Glomerular endothelial cell (primary cell): ENCODE results near the gene USP16. TPM values are rescaled to one million over a fixed set of nuclear protein-coding genes. Genes with fewer than 3 reads are reported as not detected.
"Not testable (repeated sequence)": the region's sequence is repeated elsewhere in the genome, so short reads cannot be mapped to it uniquely, and the experiment has no call there.

Experiments
- DNase-seq: peaks from one replicate; pipeline ENCODE4 v3.0.0-alpha.2; 2011; ENCODE audit warnings: low read depth, low spot score; ENCODE audit errors: extremely low read depth
- total RNA-seq: library from RNA; depleted of rRNA; stranded (reverse); fragments of >200 nt; gene quantifications from 2 replicates; pipeline ENCODE4 v1.2.3, GENCODE V29; 2015

The USP16 gene
- total RNA-seq: 15.2 and 17.9 TPM in 2 replicates

DNA sequence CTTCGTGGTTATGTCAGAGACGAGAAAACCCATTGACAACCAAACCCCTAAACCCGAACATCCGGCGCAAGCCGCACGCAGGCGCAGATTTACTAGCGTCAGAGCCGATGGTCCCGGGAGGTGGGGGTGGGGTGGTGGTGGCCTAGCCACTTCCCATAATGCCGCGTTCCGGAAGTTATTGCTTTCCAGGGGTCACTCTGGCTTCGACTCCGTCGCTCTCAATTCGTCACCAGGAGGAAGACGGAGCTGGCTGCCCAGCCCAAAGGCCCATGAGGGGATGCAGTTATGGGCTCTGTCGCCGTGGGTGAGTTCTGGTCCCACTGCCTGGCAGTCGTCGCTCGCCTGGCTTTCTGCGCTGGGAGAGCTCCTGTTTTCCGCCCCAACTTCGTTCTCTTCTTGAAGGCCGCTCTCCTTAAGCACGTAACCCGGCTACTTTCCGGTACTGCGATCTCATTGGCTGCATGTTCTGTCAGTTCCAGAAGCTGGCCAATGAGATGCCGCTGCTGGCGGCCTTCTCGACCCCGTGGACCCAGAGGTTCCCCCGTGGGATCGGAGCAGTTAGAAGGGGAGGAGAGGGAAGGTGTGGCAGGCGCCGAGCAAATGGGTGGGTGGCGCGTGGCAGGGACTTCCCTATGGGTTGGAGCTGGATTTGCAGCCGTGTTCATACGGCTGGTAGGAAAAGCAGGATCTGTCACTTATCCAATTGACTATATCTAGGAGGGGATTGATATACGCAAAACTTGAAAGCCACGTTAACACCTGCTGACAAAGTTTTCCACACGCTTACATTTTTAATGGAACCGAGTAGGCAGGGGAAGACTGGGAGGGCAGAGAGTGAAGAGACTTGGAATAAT lies at the start of gene USP16:
Gene USP16, plus strand, starts transcription at position 195 of the 854 bp plus-strand sequence. CDS start 3,246 bp downstream, outside the sequence.
- DNase-seq: peak; percentile 98

GRCh38 chr21:28975397-28975796 lies 49.1 kb upstream of the USP16 start:
- no peak for DNase-seq

DNA sequence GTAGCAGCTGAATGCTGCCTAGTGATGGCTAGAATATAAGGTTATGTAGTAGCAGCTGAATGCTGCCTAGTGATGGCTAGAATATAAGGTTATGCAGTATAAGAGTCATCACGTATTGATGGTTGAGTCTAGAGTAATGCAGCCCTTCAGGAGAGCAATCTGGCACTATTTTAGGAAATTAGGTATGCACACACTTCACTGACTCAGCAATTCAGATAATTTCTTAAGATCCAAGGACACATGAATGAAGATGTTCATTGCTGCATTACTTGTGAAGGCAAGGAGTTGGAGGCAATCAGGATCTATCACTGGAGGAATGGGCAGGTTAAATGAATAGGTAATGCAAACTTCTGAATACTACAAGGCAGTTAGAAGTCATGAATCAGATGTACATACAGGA lies 45.4 kb upstream of the USP16 start:
- no peak for DNase-seq

- DNase-seq: no peak
Measured at GRCh38 chr21:28982637-28983036, 41.8 kb upstream of the USP16 start.

DNA sequence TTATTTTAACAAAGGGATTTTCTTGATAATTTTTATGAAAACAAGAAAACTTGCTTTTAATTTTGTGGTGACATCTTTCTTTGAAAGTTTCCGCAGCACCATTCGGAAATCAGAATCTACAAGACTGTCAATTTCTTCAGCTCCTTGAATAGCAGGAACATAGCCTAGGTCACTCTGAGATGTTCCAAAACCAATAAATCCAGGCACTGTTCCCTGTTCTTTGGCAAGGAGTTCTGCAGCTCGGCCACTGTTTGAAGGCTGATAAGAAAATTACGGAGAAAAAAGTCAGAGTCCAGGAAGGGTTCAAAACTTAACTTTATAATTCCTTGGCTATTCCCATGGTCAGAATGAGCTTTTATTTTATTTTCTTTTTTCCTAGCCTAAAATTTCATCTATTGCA lies 37.8 kb upstream of the USP16 start:
- no peak for DNase-seq

GRCh38 chr21:28988146-28988545 lies 36.3 kb upstream of the USP16 start:
- DNase-seq: not testable (repeated sequence)

- no peak for DNase-seq
Measured at GRCh38 chr21:28991861-28992525, 32.5 kb upstream of the USP16 start.

DNA sequence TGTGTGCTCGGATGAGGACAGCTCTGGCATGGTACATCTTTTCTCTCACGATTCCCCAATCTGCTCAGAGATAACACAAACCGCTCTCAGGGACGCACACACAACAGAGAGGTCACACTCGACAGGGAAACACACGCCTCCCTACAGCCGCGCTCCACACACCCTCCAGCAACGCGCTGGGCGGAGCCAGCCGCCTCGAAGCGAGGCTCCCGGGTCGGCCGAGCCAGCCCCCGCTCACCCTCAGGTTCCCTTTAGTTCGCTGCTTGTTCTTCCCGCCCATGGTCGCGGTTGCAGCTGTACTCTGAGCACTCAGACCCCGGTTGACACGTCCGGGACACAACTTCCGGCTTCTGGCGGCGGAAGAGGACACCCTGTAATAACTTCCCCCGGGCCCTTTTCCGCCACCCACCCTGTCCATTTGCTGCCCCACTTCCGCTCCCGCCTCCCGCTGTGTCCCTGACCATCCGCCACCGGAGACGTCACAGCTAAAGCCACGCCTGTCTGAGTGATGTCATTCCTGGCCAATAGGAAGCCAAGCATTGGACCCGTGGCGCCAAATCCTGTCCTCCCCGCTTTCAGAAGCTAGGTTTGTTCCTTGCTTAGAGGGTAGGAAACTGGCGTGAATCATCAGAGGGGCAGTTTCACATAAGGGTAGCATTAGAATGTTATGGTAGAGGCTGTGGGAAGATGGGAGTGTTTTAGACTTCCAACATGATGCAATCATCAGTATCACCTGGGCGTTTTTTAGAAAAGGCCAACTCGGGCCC lies 31.8 kb upstream of the USP16 start, which contains the start of gene LTN1:
Gene LTN1, minus strand, starts transcription at position 352 of the 767 bp plus-strand sequence. Its CDS starts 72 bp downstream, at position 280.
- peak; percentile 94 for DNase-seq

DNA sequence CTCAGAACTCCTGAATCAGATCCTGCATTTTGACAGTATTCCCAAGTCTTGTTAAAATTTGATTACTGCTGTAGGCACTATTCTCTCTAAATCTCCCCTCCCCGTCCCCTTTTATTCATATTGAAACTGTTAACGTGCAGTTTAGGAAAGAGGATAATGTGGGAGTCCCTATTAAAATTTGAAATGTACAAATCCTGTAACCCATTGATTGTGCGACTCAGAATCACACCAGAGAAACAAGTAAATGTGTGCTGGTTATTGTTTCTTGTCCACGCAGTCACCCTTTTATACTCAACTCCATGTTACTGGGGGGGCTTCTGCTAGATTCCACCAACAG lies 31.2 kb upstream of the USP16 start:
- DNase-seq: no peak

DNA sequence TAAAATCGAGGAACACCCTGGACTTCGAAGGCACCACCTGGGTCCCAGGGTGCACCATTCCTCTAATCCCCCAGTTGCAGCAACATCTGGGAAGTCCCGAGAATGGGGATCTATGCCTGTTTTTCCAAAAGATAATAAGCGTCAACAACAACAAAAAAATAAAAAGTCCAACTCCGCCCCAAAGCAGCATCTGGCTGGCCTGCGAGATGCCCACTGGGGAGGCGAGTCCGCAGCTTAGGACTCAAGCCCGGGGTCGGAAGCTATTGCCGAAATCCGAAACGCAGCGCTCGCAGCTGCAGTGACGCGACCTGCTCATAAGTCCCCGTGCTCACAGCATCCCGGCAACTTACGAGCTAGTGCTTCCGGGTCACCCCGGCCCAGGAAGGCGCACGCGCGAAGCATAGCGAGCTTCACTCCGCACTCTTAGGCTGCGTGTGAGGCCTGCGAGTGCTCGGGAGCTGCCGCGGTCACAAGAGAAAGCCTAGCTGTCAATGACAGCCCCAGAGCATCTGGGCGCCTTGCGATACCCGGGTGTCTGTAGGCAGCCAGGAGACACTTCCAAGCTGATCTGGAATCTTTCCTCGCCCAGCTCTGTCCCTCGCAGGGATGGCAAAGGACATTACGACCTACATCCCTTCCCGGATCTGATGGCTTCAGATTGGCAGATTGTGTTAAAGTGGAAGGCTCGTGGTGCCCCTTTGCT lies 21.9 kb upstream of the USP16 start:
- no peak for DNase-seq

- DNase-seq: no peak
Measured at GRCh38 chr21:29005696-29006095, 18.8 kb upstream of the USP16 start.

DNA sequence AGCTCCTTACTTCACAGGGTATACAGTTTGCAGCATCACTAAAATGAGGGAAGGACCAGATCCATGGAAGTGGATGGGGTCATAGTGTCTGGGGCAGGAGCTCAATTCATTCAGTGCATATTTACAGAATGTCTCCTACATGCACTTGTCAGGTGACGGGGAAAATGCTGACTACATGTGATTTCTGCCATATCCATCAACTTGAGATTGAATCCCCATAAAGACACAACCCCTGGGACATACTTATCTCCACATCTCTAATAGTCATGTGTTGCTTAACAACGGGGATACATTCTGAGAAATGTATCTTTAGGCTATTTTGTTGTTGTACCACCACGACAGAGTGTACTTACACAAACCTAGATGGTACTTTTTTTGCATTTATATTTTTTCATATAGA lies 17.3 kb upstream of the USP16 start:
- DNase-seq: no peak

DNA sequence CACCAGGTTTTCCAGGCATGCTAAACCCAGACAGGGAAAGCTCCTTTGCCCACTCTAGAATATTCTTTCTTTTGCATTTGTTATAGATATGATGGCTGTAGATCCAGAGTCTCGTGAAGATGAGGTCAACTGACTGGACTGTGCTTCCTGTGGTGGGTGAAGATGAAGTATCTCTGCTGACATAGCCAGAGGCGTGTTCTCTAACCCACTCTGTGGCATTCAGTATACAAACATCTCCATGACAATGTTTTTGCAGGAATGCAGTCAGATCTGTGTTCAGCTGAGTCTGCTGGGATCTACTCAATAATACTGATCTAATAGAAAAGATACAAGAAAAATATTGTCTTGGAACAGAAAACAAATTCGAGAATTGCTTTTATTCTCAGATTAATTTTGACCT lies 16.7 kb upstream of the USP16 start:
- DNase-seq: no peak

DNA sequence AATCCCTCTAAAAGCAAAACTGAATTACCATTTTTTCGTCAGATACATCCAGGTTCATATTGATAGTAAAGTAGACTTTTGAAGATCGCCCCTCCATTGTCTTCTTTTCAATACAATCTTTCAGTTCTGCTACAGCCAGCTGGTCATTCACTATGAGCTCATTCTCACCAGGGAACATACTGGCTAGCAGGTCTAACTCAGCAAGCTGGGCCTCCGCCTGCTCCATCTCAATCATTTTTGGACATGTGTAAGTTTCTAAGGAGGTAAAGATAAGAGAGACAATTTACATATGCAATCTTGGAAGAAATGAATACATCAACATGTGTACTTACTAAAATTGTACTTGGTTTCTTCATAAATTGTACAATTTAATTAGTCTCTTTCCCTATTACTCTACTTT lies 16.1 kb upstream of the USP16 start:
- no peak for DNase-seq

- DNase-seq: not testable (repeated sequence)
Measured at GRCh38 chr21:29011236-29011635, 13.2 kb upstream of the USP16 start.

- DNase-seq: no peak
Measured at GRCh38 chr21:29017639-29018237, 6.7 kb upstream of the USP16 start.

DNA sequence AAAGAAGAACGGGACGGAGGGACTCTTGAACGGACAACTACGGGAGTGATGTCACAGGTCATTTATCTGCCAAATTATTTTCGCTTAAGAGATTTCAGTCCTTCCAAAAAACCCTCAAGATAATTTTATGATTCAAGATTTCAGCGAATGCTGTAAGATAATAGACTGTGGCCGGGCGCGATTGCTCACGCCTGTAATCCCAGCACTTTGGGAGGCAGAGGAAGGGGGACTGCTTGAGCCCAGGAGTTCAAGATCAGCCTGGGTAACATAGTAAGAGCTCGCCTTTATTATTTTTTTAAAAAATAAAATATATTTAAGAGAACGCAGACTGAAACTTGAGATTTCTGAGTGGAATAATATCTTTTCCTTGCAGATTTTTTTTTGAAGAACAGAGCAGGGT lies 5.9 kb upstream of the USP16 start:
- no peak for DNase-seq

- DNase-seq: no peak
Measured at GRCh38 chr21:29022166-29022565, 2.3 kb upstream of the USP16 start.

DNA sequence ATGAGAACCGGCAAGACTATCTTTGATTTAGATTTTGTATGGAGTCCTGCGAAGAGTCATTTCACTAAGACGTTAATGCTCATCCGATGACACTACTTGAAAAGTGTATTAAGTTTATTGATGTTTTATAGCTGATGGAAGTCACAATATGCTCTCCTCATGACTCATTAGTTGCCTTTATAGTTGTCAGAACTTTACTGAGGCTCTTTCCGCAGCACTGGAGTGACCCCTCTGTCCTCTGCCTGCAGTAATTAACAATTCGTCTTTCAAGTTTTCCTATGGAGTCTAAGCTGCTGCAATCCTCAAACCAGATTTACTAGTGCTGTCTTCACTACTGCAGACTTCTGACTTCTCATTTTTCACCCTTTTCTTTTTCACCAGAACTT lies 853 bp downstream of the USP16 start:
- DNase-seq: no peak

DNA sequence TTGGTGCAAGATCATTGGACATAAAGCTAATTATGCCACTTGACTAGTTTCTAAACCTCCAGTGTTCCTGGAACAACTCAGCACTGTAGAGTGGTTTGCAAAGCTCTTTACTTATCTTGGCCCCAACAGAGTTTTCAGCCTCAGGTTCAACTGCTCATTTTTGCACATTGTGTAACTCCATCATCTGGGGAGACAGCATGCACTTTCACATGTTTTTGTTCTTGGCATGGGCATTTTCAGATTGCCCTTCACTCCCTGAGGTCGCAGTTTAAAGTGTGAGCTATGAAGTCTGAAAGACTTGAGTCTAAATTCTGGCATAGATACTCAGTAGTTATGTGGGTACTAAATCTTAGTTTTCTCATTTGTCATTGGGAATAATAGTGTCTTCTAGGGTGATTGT lies 5.1 kb downstream of the USP16 start:
- no peak for DNase-seq
